Measurements from ENCODE around the gene TFEB.

TFEB gene

DNA sequence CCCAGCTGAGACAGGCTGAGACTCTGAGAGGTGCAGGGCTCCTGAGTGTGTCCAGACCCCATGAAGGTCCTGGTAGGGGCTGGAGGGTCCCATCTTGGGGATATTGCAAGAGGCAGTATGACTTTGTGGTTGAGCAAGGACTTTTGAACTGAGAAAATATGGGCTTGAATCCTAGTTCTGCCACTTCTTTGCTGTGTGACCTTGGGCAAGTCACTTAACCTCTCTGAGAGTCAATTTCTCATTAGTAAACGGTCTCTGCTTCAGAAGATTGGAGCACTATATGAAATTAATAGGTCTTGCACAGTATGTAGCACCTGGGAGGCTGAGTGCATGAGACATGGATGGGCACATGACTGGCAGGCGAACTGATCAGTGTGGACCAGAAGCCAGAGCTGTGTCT lies 42.7 kb downstream of the TFEB start:
- Histone ChIP-seq H3K27ac (replicated peaks) (no peak overlapping the region), H3K4me3 (replicated peaks; ENCODE audit: insufficient read depth, low read length) (no peak overlapping the region), H3K27me3 (ENCODE audit: insufficient read depth, poor library complexity, severe bottlenecking) (no peaks in the 10 kb centered on the region)
- TF ChIP-seq GABPA (IDR thresholded peaks at IDR 0.05; ENCODE audit: low read depth) (no peak), REST (IDR thresholded peaks at IDR 0.05; ENCODE audit: insufficient replicate concordance, low read depth) (no peak), POLR2AphosphoS5 (IDR thresholded peaks at IDR 0.05; ENCODE audit: low read depth) (no peak), SPI1 (IDR thresholded peaks at IDR 0.05; ENCODE audit: borderline replicate concordance, low read depth) (no peak)
- TF ChIP-seq, protein P1, sequence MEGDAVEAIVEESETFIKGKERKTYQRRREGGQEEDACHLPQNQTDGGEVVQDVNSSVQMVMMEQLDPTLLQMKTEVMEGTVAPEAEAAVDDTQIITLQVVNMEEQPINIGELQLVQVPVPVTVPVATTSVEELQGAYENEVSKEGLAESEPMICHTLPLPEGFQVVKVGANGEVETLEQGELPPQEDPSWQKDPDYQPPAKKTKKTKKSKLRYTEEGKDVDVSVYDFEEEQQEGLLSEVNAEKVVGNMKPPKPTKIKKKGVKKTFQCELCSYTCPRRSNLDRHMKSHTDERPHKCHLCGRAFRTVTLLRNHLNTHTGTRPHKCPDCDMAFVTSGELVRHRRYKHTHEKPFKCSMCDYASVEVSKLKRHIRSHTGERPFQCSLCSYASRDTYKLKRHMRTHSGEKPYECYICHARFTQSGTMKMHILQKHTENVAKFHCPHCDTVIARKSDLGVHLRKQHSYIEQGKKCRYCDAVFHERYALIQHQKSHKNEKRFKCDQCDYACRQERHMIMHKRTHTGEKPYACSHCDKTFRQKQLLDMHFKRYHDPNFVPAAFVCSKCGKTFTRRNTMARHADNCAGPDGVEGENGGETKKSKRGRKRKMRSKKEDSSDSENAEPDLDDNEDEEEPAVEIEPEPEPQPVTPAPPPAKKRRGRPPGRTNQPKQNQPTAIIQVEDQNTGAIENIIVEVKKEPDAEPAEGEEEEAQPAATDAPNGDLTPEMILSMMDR (IDR thresholded peaks at IDR 0.05; ENCODE audit: insufficient read depth, low read length): no peak
- DNase-seq (ENCODE audit: low read depth in 1 of 2, low spot score in 1 of 2): no peak

- DNase-seq (ENCODE audit: low read depth in 1 of 2, low spot score in 1 of 2): no peak
- no peak overlapping the region for H3K27ac ChIP-seq (replicated peaks)
Observed at GRCh38 chr6:41692080-41692675, 43.2 kb downstream of the TFEB start.

DNA sequence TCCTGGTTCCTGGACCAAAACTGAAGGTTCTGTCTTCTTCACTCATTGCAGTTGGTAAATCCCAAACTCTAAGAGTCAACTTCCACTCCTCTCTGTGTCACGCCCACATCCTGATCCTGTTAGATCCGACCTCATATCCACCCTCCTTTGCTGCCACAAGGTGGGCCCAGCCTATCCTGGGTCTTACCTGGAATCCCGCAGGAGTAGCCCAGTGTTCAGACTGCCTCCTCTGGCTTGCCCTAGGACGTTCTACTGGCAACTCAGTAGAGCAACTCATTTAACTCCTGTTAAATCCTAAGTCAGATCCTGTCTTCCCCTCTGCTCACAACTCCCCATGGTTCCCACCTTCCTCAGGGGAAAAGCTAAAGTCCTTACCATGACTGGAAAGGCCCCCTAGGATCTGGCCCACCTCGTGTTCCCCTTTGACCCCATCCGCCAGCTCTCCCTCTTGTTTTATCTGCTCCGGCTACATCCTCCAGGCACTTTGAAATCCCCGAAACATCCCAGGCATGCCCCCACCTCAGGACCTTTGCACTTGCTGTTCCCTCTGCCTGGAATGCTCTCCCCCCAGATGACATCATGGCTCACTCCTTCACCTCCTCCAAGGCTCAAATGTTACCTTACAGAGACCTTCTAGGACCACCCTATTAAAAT lies 43.9 kb downstream of the TFEB start:
- TF ChIP-seq POLR2AphosphoS5 (IDR thresholded peaks at IDR 0.05; ENCODE audit: low read depth): no peak
- TF ChIP-seq, protein P1 (IDR thresholded peaks at IDR 0.05; ENCODE audit: insufficient read depth, low read length): no peak
- TF ChIP-seq SPI1 (IDR thresholded peaks at IDR 0.05; ENCODE audit: borderline replicate concordance, low read depth): no peak
- TF ChIP-seq GABPA (IDR thresholded peaks at IDR 0.05; ENCODE audit: low read depth): no peak
- no peak for TF ChIP-seq REST (IDR thresholded peaks at IDR 0.05; ENCODE audit: insufficient replicate concordance, low read depth)
- no peak for DNase-seq (ENCODE audit: low read depth in 1 of 2, low spot score in 1 of 2)
- Histone ChIP-seq H3K27me3 (ENCODE audit: insufficient read depth, poor library complexity, severe bottlenecking) (no peaks in the 10 kb centered on the region), H3K27ac (replicated peaks) (no peak overlapping the region), H3K4me3 (replicated peaks; ENCODE audit: insufficient read depth, low read length) (no peak overlapping the region)

More at GRCh38 chr6:41692080-41692675, 43.2 kb downstream of the TFEB start:
- Histone ChIP-seq H3K4me3 (replicated peaks; ENCODE audit: insufficient read depth, low read length) (no peak overlapping the region), H3K27me3 (ENCODE audit: insufficient read depth, poor library complexity, severe bottlenecking) (no peaks in the 10 kb centered on the region)
- TF ChIP-seq GABPA (IDR thresholded peaks at IDR 0.05; ENCODE audit: low read depth): no peak

GRCh38 chr6:41690541-41691330 lies 44.7 kb downstream of the TFEB start:
- H3K4me3 ChIP-seq (replicated peaks; ENCODE audit: insufficient read depth, low read length): no peak overlapping the region
- H3K27ac ChIP-seq (replicated peaks): no peak overlapping the region
- DNase-seq (ENCODE audit: low read depth in 1 of 2, low spot score in 1 of 2): no peak
- no peak for TF ChIP-seq POLR2AphosphoS5 (IDR thresholded peaks at IDR 0.05; ENCODE audit: low read depth)
- H3K27me3 ChIP-seq (ENCODE audit: insufficient read depth, poor library complexity, severe bottlenecking): no peaks in the 10 kb centered on the region
